IMR-90 (cell line): Measurements from ENCODE around the gene EDNRB. TPM values are rescaled to one million over a fixed set of nuclear protein-coding genes. Genes with fewer than 3 reads are reported as not detected.
A peak's percentile ranks its signal among the peaks of the same experiment; 100 is the strongest.

Experiments
- ATAC-seq: fragments of 200-7000 bp; cut with Tn5 transposase; 2 replicates; pipeline ENCODE4 v1.9.1; 2020; ENCODE audit warnings: low read depth, mild to moderate bottlenecking, moderate library complexity
- BruUV-seq: library from RNA; stranded (reverse); fragments of 400-500 nt; replicated peaks from 2 replicates; lab custom pipeline; 2021; lab: Mats Ljungman, UMichigan
- CTCF ChIA-PET: fragments of 300-600 bp; formaldehyde crosslinking; extraction: SDS; loops from one replicate; lab custom pipeline; 2021; ENCODE audit warnings: antibody characterized with exemption; lab: Yijun Ruan, JAX
- POLR2A ChIA-PET: fragments of 300-600 bp; sonication (Branson Sonifier 250); formaldehyde crosslinking; loops from one replicate; lab custom pipeline; 2022; ENCODE audit warnings: antibody characterized with exemption; ENCODE audit not compliant: unreplicated experiment; lab: Charles Lee
- DNase-seq: peaks from one replicate; pipeline ENCODE4 v3.0.0; 2013
- H2AFZ ChIP-seq: replicated peaks from 2 replicates; pipeline ENCODE3; 2013; ENCODE audit warnings: low read length, mild to moderate bottlenecking; ENCODE audit not compliant: poor library complexity
- H2AK5ac ChIP-seq: 2 replicates; pipeline ENCODE4 v1.6.1; 2013; ENCODE audit warnings: low read depth, low read length, inconsistent platforms
- H2AK9ac ChIP-seq: replicated peaks from 2 replicates; pipeline ENCODE3; 2013; ENCODE audit warnings: mild to moderate bottlenecking, low read depth, low read length, moderate library complexity; ENCODE audit not compliant: poor library complexity
- H2BK120ac ChIP-seq: 2 replicates; pipeline ENCODE4 v1.6.1; 2013; ENCODE audit warnings: low read depth, low read length, inconsistent platforms
- H2BK15ac ChIP-seq: 3 replicates; pipeline ENCODE4 v1.6.1; 2013; ENCODE audit warnings: low read depth, low read length, inconsistent platforms
- H2BK20ac ChIP-seq: 2 replicates; pipeline ENCODE4 v1.6.1; 2013; ENCODE audit warnings: low read depth, mild to moderate bottlenecking, inconsistent platforms, low read length, moderate library complexity
- H2BK5ac ChIP-seq: 2 replicates; pipeline ENCODE4 v1.6.1; 2013; ENCODE audit warnings: mild to moderate bottlenecking, low read depth, low read length, inconsistent platforms; ENCODE audit not compliant: poor library complexity, severe bottlenecking
- H3K14ac ChIP-seq: replicated peaks from 2 replicates; pipeline ENCODE4 v1.6.1; 2013; ENCODE audit warnings: low read depth, low read length, inconsistent platforms
- H3K18ac ChIP-seq: 2 replicates; pipeline ENCODE4 v1.6.1; 2013; ENCODE audit warnings: low read depth, low read length, control low read depth
- H3K23ac ChIP-seq: 2 replicates; pipeline ENCODE4 v1.6.1; 2013; ENCODE audit warnings: low read depth, low read length, inconsistent platforms
- H3K27ac ChIP-seq: 2 replicates; pipeline ENCODE4 v1.5.1; 2013; ENCODE audit warnings: mild to moderate bottlenecking, control low read depth, low read length; ENCODE audit not compliant: insufficient read depth
- H3K27me3 ChIP-seq: 2 replicates; pipeline ENCODE4 v1.6.1; 2013; ENCODE audit warnings: low read length; ENCODE audit not compliant: control insufficient read depth, insufficient read depth
- H3K36me3 ChIP-seq: 2 replicates; pipeline ENCODE4 v1.6.1; 2013; ENCODE audit warnings: low read length, mixed read lengths; ENCODE audit not compliant: control insufficient read depth, insufficient read depth
- H3K4ac ChIP-seq: 2 replicates; pipeline ENCODE4 v1.6.1; 2013; ENCODE audit warnings: low read depth, low read length, inconsistent platforms
- H3K4me1 ChIP-seq: 2 replicates; pipeline ENCODE4 v1.6.1; 2013; ENCODE audit warnings: low read length, mixed read lengths; ENCODE audit not compliant: control insufficient read depth, insufficient read depth
- H3K4me2 ChIP-seq: 2 replicates; pipeline ENCODE4 v1.6.1; 2013; ENCODE audit warnings: low read depth, mild to moderate bottlenecking, control low read depth, low read length, moderate library complexity
- H3K4me3 ChIP-seq: 2 replicates; pipeline ENCODE4 v1.5.1; 2013; ENCODE audit warnings: low read depth, mild to moderate bottlenecking, control low read depth, low read length, moderate library complexity; ENCODE audit not compliant: insufficient read depth
- H3K56ac ChIP-seq: 2 replicates; pipeline ENCODE4 v1.6.1; 2013; ENCODE audit warnings: low read length, inconsistent platforms; ENCODE audit not compliant: insufficient read depth; ENCODE audit errors: extremely low read depth
- H3K79me1 ChIP-seq, 2 experiments: 2 replicates each; pipeline ENCODE4 v1.6.1; 2013; ENCODE audit warnings: low read length in 2 of 2, inconsistent platforms in 1 of 2, low read depth in 1 of 2
- H3K9ac ChIP-seq: 2 replicates; pipeline ENCODE4 v1.6.1; 2013; ENCODE audit warnings: low read depth, low read length, control low read depth
- H3K9me1 ChIP-seq: 2 replicates; pipeline ENCODE4 v1.6.1; 2013; ENCODE audit warnings: low read length, inconsistent platforms; ENCODE audit not compliant: insufficient read depth
- H3K9me3 ChIP-seq: 2 replicates; pipeline ENCODE4 v1.6.1; 2013; ENCODE audit warnings: low read length; ENCODE audit not compliant: control insufficient read depth, insufficient read depth
- H4K20me1 ChIP-seq: 2 replicates; pipeline ENCODE4 v1.6.1; 2013; ENCODE audit warnings: low read length, inconsistent platforms; ENCODE audit not compliant: insufficient read depth
- H4K5ac ChIP-seq: 2 replicates; pipeline ENCODE4 v1.6.1; 2013; ENCODE audit warnings: mild to moderate bottlenecking, low read depth, low read length, control low read depth
- H4K8ac ChIP-seq, 2 experiments: 2 replicates each; pipeline ENCODE4 v1.6.1; 2013; ENCODE audit warnings: low read depth in 2 of 2, low read length in 2 of 2, control low read depth in 1 of 2, inconsistent platforms in 1 of 2
- H4K91ac ChIP-seq: 2 replicates; pipeline ENCODE4 v1.6.1; 2013; ENCODE audit warnings: low read depth, low read length, inconsistent platforms; ENCODE audit not compliant: insufficient read depth
- BHLHE40 ChIP-seq: fragments of 150-350 bp; IDR thresholded peaks from 2 replicates; pipeline ENCODE4 v1.6.1; 2016; ENCODE audit warnings: mild to moderate bottlenecking, low read depth, low read length
- CEBPB ChIP-seq: IDR thresholded peaks from 2 replicates; pipeline ENCODE4 v1.6.1; 2012; ENCODE audit warnings: low read depth, low read length, improper control_type of control experiment
- CHD1 ChIP-seq: IDR thresholded peaks from 2 replicates; pipeline ENCODE4 v1.6.1; 2012; ENCODE audit warnings: low read depth, low read length, improper control_type of control experiment
- CTCF ChIP-seq: conservative IDR thresholded peaks from 2 replicates; pipeline ENCODE4 v1.5.1; 2012; ENCODE audit warnings: mild to moderate bottlenecking, low read depth, low read length, improper control_type of control experiment
- ELK1 ChIP-seq: fragments of 150-350 bp; IDR thresholded peaks from 2 replicates; pipeline ENCODE4 v1.6.1; 2016; ENCODE audit warnings: low read depth, mild to moderate bottlenecking, low read length, moderate library complexity, borderline replicate concordance
- FOS ChIP-seq: fragments of 150-350 bp; IDR thresholded peaks from 2 replicates; pipeline ENCODE4 v1.6.1; 2016; ENCODE audit warnings: low read depth, low read length
- MAFK ChIP-seq: IDR thresholded peaks from 2 replicates; pipeline ENCODE4 v1.6.1; 2012; ENCODE audit warnings: low read depth, low read length, improper control_type of control experiment
- MXI1 ChIP-seq: IDR thresholded peaks from 2 replicates; pipeline ENCODE4 v1.6.1; 2012; ENCODE audit warnings: low read depth, mild to moderate bottlenecking, low read length, moderate library complexity, borderline replicate concordance
- NFE2L2 ChIP-seq: fragments of 150-350 bp; IDR thresholded peaks from 2 replicates; pipeline ENCODE4 v1.6.1; 2016; ENCODE audit warnings: low read depth, mild to moderate bottlenecking, low read length
- POLR2A ChIP-seq: IDR thresholded peaks from 2 replicates; pipeline ENCODE4 v1.6.1; 2012; ENCODE audit warnings: mild to moderate bottlenecking, low read depth, low read length
- RAD21 ChIP-seq: IDR thresholded peaks from 2 replicates; pipeline ENCODE4 v1.6.1; 2012; ENCODE audit warnings: low read length, improper control_type of control experiment
- RCOR1 ChIP-seq: IDR thresholded peaks from 2 replicates; pipeline ENCODE4 v1.6.1; 2012; ENCODE audit warnings: mild to moderate bottlenecking, low read length, improper control_type of control experiment; ENCODE audit not compliant: insufficient replicate concordance
- RFX5 ChIP-seq: IDR thresholded peaks from 2 replicates; pipeline ENCODE4 v1.8.0; 2012; ENCODE audit warnings: low read depth, mild to moderate bottlenecking, low read length, moderate library complexity
- SMC3 ChIP-seq: fragments of 150-350 bp; IDR thresholded peaks from 2 replicates; pipeline ENCODE4 v1.6.1; 2016; ENCODE audit warnings: low read depth, mild to moderate bottlenecking, antibody characterized with exemption, low read length, moderate library complexity
- USF2 ChIP-seq: fragments of 150-350 bp; IDR thresholded peaks from 2 replicates; pipeline ENCODE4 v1.6.1; 2017; ENCODE audit warnings: mild to moderate bottlenecking, antibody characterized with exemption, low read length, low read depth
- dilution Hi-C: fragments of 300-500 bp; cut with HindIII; formaldehyde crosslinking; loops from one replicate; pipeline ENCODE4 v1.14.3; 2018; ENCODE audit warnings: low sequenced_read_pairs; ENCODE audit not compliant: unreplicated experiment
- in situ Hi-C: fragments of 300-500 bp; cut with MboI; formaldehyde crosslinking; loops from 3 replicates; pipeline ENCODE4 v1.14.3; 2019; ENCODE audit warnings: low sequenced_read_pairs, inconsistent platforms, mixed read lengths
- intact Hi-C: fragments of 100-400 bp; cut with micrococcal nuclease; formaldehyde crosslinking; loops from 2 replicates; pipeline ENCODE4 v1.10.0; 2022
- polyA plus RNA-seq, 3 experiments: library from polyadenylated mRNA; depleted of rRNA; stranded (reverse); fragments of >200 nt; gene quantifications; 2 replicates each; pipeline ENCODE4 v1.2.3, GENCODE V29; 2012; ENCODE audit warnings: low replicate concordance in 1 of 3
- total RNA-seq: library from RNA; depleted of rRNA; stranded (reverse); fragments of >200 nt; gene quantifications from 2 replicates; pipeline ENCODE4 v1.2.3, GENCODE V29; 2012

Gene EDNRB
- total and polyA plus RNA-seq, 2 of the 4 experiments (the other 2 are of a cell fraction), result under 0.01 to 0.09 TPM

- ATAC-seq, result no peak
- dilution Hi-C loops, result no loop called here
- no peak overlapping the region; the same call in 1 of the 2 replicates for H4K5ac ChIP-seq
Observed at GRCh38 chr13:77871596-77871995, 47.0 kb downstream of the EDNRB start.

More at GRCh38 chr13:77871596-77871995, 47.0 kb downstream of the EDNRB start:
- CTCF ChIA-PET, result interaction anchor here (1.0 kb wide), 1 partner anchor 16 kb away, joined by 3 read pairs; no protein-coding TSS in a partner anchor
- H2AK9ac ChIP-seq, result no peak overlapping the region
- intact Hi-C loops, result loop anchor here (1.0 kb wide), 1 partner anchor 10 kb away; no protein-coding TSS in a partner anchor
- H3K9me3 ChIP-seq, result peaks cover 3% of the 10 kb centered on the region; the same call in 1 of the 2 replicates
- no peaks in the 10 kb centered on the region for H3K79me1 ChIP-seq
- POLR2A ChIA-PET, result no interaction called here
- no peak overlapping the region for H3K9ac ChIP-seq
- peak overlapping the region; percentile 77; the same call in 2 of the 3 replicates for H2BK15ac ChIP-seq
- no peak overlapping the region for H2AK5ac ChIP-seq
- BruUV-seq, result no TSS peak
- no peaks in the 10 kb centered on the region for H4K20me1 ChIP-seq
- H4K8ac ChIP-seq, result no peak overlapping the region
- H3K27me3 ChIP-seq, result no peaks in the 10 kb centered on the region
- no peak overlapping the region for H3K27ac ChIP-seq
- no peak overlapping the region for H3K4me2 ChIP-seq
- H3K4ac ChIP-seq, result no peak overlapping the region
- no peak overlapping the region for H2AFZ ChIP-seq
- H3K18ac ChIP-seq, result peak overlapping the region; percentile 75; the same call in 1 of the 2 replicates
- H3K14ac ChIP-seq, result no peak overlapping the region
- H3K4me1 ChIP-seq, result peaks cover 13% of the 10 kb centered on the region
- H2BK120ac ChIP-seq, result peak overlapping the region; percentile 12; the same call in 1 of the 2 replicates
- H2BK20ac ChIP-seq, result peak overlapping the region; percentile 74
- no peaks in the 10 kb centered on the region; the same call in 1 of the 2 replicates for H3K36me3 ChIP-seq
- H2BK5ac ChIP-seq, result no peak overlapping the region
- in situ Hi-C loops, result no loop called here
- TF ChIP-seq USF2 (no peak), CTCF (no peak), ELK1 (no peak), CHD1 (no peak), NFE2L2 (no peak), FOS (no peak), MAFK (no peak), RAD21 (no peak), CEBPB (no peak), MXI1 (no peak), BHLHE40 (no peak), POLR2A (no peak), RFX5 (no peak), RCOR1 (no peak), SMC3 (no peak)
- no peak for DNase-seq
- H3K9me1 ChIP-seq, result 0 out of 2 replicates have a peak, but pooled peaks cover 3% of the 10 kb centered on the region
- no peak overlapping the region for H3K4me3 ChIP-seq
- H3K56ac ChIP-seq, result no peak overlapping the region
- H3K23ac ChIP-seq, result no peak overlapping the region
- H4K91ac ChIP-seq, result peak overlapping the region; percentile 26; the same call in 1 of the 2 replicates
